HG03196 (cell line): ENCODE data around the gene TRAF1.

Source experiments
- ATAC-seq: cut with Tn5 transposase; IDR thresholded peaks from one replicate; pipeline ENCODE4 v1.9.1; 2021; ENCODE audit not compliant: unreplicated experiment

TRAF1 gene

DNA sequence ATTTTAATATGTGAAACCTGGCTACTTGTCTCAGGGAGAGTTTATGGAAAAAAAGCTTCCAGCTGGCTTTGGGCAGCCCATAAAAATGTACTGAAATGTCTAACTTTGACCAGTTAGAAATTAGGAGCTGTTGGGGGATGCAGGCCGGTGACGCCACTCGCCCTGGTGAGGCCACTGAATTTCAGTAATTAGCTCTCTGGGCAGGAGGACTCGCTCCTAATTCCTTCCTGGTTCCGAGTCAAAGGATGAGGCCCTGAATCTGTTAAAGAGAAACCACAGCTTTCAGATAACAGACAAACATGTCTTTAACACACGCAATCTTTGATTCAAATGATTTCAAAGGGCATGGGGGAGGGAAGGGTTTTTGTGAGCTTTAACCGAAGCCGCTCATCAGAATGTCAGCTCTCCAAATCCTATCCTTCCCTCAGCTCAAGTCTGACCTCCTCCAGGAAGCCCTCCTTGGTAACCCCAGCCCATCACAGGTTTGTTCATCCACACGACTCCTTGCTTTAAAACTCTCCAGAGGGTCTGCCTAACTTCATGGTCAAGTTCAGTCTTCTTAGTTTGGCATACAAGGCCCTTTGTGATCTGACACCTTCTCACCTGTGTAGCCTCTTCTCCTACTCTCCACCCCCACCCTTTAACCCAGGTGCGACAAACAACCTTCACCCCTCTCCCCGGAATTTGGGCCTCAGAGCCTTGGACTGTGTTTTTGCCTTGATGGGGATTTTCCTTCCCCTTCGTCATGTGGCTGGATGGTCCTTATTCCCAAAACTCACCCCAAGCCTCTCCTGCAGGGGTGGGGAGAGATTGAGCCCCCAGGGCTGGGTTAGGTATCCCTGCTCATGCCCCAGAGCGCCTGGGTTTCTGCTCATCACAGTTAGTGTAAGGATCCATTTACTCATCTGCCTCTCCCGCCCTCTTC, 36.0 kb downstream of the TRAF1 start:
- ATAC-seq = no peak

DNA sequence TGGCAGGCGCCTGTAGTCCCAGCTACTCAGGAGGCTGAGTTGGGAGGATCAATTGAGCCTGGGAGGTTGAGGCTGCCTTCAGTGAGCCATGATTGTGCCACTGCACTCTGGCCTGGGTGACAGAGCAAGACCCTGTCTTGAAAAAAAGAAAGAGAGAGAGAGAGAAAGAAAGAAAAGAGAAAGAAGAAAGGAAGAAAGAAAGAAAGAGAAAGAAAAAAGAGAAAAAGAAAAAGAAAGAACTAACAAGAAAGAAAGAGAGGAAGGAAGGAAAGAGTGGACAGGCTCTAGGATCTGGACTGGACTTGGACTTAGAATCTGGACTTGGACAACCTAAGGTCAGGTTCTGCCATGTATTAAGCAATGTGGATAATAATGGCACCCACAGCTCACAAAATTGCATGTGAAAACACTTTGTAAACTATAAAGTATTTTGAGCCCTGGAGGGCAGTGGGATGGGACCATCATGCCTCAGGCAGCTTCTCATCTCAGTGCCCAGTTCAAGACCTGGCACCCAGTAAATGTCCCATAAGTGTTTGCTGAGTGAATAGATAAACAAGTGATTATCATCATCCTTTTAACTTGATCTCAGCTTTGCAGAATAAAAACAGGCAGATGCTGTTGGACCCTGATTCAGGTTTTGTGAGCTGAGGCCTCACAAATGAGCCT, 36.9 kb downstream of the TRAF1 start:
- no peak for ATAC-seq

DNA sequence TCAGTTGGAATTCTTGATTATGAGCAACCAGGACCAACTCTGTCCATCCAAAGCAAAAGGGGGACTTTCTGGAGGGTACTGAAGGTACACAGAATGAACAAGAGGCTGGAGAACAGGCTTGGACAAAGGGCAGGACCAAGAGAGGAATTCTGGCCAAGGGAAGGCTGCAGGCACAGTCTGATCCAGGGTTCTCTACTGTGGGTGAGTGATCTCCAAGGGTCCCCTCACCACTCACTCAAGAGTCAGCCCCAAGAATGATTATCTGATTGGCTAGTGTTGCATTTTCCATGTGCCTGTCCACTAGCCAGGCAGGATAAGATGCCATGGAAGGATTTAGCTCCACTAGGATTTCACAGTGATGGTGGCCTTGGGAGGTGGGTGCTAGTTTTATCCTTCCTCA, 38.0 kb downstream of the TRAF1 start:
- ATAC-seq = no peak

DNA sequence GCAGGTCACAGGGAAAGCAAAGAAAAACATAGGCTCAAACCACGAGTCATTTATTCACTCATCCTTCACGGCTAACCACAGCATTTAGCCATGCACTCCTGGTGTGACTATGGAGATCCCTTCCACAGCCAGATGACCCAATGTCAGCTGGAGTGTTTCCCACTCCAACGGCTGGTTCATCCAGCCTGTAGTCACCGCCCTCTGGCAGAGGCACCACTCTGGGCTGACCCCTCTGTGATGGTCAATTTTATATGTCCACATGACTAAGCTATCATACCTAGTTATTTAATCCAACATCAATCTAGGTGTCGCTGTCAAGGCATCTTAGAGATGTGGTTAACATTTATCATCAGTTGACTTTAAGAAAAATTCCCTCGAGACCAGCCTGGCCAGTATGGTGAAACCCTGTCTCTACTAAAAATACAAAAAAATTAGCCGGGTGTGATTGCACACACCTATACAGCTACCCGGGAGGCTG, 40.1 kb downstream of the TRAF1 start:
- no peak for ATAC-seq

DNA sequence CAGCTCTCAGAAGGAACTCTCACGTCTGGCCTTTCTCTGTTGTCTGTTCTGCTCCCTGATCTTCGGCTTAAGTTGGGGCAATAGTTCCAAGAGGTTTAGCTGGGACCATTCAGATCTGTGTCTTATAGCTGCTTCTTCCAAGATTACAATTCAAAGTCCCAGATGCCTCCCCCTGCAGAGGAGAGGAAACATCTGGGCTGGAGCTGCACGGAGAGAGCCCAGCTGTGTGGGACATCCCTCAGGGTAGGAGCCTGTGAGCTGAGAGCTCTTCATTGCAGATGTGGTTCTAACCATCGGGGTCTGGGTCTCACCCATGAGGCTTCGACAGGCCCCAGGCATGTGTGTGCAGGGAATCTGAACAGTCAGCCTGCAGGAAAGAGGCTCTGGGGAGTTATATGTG, 40.6 kb downstream of the TRAF1 start:
- ATAC-seq = no peak

DNA sequence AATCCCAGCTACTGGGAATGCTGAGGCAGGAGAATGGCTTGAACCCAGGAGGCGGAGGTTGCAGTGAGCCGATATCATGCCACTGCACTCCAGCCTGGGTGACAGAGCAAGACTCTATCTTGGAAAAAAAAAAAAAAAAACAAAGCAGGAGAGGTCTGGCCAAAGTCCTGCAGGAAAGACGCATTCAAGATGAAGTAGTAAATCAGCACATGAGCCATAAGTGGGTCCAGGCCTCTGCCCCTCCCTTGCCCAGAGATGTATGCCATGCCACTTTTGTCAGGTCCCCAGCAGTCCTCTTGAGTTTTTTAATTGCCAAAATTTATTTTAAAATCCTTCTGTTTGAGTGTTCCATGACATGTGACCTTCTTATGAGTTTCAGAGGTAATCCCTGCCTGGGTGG, 41.1 kb downstream of the TRAF1 start:
- ATAC-seq = no peak

DNA sequence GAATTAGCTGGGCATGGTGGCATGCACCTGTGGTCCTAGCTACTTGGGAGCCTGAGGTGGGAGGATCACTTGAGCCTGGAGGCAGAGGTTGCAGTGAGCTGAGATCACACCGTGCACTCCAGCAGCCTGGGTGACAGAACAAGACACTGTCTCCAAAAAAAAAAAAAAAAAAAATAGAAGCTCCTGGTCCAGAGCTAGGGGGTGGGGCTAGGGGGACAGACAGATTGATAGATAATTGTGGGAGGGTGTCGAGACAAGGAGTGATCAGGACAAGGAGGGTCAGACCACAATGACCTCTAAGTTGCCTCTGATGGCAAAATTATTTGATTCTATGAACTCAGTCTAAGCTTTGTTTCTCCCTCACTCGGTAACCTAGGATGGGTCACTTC, 43.0 kb downstream of the TRAF1 start:
- ATAC-seq = no peak

DNA sequence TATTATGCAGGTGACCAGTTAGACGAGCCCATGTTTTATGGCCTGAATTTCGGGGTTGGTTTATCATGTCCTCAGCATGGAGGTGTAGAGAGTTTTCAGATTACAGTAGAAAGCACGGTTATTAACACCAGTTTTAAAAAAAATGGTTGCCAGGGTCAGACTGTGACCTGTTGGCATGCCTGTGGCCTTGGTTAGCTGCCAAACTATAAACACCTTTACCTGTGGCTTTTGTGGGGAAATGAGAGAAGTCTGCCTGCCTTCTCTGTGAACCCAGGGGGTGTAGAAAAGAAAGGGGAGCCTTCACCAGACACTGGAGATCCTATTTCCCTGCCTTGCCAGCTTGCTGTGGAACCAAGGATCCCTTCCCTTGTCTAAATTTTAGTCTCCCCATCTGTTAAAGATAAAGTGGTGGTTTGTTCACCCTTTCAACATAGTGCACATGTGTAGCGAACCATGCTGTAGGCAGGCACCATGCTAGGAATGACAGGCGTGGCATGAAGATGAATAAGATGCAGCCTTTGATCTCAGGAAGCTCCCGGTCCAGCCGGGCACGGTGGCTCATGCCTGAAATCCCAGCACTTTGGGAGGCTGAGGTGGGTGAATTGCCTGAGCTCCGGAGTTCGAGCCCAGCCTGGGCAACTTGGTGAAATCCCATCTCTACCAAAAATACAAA, 43.5 kb downstream of the TRAF1 start:
- no peak for ATAC-seq

DNA sequence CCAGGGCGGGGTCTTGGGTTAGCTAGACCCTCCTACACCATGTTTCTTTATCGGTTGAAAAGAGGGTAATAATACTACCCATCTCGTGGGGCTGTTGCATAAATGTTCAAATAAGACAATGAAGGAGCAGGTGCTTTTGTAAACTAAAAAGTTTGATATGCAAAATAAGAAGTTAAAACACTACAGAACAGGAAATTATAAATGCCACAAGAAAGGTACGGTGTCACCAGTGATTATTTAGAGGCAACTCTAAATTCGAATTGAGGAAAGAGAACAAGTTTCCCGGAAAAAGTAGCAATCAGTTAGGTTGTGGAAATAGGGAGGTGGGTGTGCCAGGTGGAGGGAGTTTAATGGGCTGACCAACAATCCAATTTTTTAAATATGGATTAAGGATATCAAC, 47.1 kb downstream of the TRAF1 start:
- ATAC-seq = no peak

DNA sequence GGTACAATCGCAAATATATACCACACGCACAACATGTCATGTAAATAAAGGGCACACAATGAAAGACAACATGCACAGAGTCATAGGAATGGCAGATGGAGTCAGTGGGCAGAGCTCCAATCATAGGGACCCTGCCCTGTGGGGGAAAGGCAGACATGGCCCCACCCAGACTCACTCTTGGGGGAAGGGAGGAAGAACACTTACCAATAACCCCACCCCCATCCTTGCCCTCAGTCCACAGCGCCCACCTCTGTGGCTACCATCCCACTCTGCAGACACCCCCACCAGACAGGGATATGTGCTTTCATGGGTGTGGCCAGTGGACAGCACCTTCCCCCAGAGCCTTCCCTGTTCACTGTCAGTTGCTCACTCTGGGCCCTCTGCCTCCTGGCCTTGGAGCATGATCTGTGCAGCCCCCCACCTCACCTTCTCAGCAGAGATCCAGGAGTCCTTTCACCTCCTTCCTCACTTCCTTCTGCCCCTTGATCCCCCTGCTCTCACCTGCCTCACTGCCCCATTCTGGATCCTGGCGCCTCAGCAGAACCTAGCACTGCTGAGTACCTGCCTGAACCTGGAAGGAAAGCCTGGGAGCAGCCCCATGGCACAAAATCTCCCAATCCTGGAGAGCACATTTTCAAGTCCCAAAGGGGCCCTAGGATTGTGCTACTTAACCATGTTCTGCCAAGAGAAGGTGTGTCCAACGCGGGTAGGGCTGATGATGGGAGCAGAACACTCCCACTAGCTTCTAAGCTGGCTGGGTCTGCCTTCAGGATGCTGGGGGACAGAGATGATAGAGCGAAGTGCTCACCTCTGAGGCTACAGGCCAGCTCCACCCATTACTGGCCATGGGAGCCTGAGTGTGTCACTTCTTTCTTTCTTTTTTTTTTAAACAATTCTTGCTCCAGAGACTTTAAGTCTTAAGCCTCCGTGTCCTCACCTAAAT, 48.1 kb downstream of the TRAF1 start:
- no peak for ATAC-seq

DNA sequence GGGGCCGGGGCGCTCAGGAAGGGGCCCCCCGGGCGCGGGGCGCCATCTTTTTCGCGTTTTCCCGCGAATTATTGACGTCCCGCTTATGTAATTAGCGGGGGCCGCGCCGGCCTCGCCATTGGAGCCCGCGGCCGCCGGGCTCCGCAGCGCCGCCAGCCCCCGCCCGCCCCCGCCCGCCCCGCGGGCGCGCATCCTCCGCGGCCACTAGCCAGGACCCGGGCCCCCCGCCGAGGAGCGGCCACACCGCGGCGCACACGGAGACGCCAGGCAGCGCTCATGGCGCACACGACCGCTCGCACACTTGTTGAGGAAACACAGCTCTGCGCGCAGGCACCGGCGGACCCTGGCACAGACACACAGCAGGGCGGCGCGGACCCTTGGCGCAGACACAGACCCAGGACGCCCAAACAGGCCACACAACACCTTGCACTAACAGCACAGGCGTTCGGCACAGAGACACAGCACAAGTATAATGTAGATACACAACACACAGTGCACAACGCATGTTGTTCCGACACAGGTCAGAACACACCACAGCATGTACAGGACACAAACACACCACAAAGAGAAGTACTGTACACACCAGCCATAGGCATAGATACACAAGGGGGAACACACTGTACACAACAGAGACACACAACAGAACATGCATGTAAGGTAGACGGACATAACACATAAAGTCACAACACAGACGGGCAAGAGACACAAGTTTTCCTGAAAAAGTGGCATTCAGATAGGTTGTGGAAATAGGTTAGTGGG, 49.1 kb downstream of the TRAF1 start:
- peak; percentile 36 for ATAC-seq

DNA sequence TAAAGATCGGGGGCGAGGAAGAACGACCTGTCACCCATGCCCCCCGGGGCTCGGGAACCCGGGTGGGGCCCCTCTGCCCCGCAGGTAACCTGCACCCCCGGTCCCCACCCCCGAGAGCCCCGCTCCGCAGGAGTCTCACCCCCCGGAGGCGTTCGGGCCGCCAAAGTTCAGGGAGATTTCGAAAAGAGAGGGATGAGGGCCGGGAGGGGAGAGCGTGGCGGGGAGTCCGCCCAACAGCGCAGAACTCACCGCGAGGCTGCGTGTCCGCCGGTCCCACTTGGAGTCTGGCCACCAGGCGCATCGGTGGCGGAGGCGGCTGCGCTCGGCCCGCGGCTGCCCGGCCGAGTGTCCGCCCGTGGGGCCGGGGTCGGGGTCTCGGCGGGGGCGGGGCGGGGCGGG, 49.8 kb downstream of the TRAF1 start, which contains the start of gene PHF19:
PHF19 (minus strand) TSS at position 347 of the 399 bp plus-strand sequence. CDS start 2,447 bp downstream, outside the sequence.
- peak; percentile 2 for ATAC-seq

DNA sequence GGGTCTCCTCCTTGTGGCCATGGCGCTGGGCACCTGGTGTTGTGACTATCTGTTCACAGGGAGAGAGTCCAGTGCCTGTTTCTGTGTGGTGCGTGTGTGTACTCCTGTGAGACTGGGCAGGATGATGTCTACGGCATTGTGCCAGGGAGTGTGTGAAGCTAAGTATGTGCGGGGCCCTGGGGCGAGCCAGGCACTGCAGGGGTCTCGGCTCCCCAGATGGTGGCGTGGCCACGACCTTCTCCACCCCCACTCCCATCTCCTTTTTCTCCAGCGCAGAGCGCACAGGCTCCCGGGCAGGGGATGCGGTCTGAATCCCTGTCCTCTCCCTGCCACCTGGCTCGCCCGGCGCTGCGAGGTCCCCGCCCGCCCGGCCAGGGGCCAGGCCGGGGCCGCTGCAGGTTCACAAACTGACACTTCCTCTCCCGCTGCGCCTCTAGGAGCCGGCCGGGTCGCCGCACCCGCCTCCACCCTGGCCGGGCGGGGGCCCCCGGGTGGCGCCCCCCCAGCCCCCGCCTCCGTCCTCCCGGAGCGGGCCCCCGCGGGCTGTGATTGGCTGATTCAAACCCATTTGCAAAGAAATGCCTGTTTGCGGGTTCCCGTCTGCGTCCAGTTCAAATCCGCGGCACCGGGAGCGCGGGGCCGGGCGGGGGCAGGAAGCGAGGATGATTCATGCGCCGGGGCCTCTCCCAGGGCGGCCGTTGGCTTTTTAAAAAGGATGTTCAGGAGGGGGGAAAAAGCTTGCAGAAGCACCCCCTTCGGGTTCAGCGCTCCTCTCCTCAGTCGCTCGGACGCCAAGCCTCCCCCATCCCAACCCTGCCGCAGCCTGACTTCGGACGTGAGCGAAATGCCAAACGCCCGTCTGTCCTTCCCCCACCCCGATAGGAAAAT, 50.4 kb downstream of the TRAF1 start:
- peak; percentile 48 for ATAC-seq

DNA sequence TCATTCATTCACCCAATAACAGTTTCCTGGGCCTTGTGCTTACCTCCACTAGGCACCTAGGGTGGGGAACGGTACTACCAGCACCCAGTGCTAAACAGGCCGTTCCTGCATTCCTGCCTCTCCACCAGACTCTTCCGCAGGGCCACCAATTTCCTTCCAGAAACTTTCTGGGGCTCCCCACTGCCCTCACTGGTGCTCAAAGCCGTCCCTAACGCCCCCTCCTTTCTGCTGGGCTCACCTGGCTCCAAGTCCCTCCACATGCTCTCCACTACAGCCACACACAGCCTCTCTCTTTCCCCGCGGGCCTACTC, 51.0 kb downstream of the TRAF1 start:
- no peak for ATAC-seq

DNA sequence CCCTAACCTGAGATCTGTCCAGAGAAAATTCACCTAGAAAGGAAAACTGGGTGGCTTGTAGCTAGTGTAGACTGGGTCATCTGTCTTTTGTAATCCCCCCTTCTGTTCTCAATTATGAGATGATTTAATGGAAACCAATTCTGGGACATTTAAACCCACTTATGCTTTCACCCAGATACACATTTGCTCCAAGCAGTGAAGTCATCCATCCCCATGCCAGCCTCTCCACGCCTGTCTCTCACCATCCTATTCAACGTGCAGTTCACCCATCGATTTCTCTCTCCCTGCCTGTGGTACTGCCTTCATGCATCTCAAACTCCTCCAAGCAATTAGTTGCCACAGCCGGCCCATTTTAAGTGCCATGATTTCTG, 51.4 kb downstream of the TRAF1 start:
- ATAC-seq = no peak

DNA sequence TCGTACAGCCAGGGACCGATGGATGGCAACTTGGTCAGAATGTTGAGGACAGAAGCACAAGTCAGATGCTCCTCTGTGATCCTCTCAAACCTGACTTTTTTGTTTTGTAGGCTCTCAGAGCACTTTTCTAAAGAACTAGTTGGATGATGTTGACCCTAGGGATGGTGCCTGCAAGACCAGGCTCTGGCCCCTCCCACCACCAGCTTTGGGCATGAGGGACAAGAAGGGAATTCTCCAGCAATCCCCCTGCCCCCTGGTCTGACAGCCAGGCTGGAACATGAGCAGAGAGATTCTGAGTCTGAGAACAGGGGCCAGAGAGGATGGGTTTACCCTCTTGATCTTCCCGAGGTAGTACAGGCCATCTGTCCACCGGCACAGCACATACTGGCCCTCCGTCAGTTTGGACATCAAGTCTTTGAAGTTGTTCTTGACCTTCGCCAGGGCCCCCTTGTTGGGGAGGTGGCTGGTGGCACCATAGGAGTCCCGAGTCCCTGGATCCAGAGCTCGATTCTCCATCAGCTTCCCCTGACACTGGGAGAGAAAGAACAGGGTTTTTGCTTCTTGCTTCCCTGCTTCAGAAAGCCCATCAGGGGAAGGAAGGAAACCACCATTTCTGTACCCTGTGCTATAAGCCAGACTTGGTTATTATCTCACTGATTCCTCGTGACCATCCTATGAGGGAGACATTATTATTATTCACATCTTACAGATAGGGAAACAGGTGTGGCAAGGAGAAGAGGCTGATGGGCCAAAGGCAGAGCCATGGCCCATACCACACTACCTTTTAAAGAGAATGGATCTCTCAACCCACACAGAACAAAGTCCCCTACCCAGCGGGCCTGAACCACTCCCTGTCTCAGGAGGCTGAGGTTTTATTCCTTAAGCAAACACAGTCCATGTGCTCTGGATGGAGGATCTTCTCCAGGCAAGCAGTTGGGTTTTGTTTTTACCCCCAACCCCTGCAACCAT, 52.1 kb downstream of the TRAF1 start:
- ATAC-seq = no peak

DNA sequence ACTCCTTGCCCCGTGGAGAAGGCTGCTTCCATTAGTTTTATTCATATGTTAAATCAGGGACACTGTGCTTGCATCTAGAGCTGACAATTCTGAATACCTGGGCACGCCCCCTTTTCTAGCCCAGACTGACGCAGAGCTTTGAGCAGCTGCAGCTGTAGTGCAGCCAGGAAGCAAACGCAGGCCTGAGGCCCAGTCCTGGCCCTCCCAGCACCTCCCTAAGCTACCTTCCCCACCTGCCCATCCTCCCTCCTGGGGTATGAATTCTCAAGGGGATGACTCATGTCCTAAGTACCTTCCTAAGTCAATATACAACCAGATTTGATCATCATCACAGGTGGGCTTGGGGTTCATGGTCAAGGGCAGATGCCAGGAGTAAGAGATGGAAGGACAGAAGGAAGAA, 53.1 kb downstream of the TRAF1 start:
- ATAC-seq = no peak
